K562 (cell line): ENCODE results near the gene BAD. TPM values are rescaled to one million over a fixed set of nuclear protein-coding genes. Genes with fewer than 3 reads are reported as not detected.

ENCODE experiments used
- CAMTA2 ChIP-seq: fragments of 250-450 bp; sonication (Bioruptor Pico); conservative IDR thresholded peaks from 2 replicates; pipeline ENCODE4 v1.5.1; 2022
- CBFB ChIP-seq: sonication (generic); formaldehyde crosslinking; IDR thresholded peaks from 2 replicates; pipeline ENCODE4 v1.4.0; 2020; ENCODE audit warnings: mild to moderate bottlenecking, missing genetic modification reagents
- CHCHD3 ChIP-seq: fragments of 250-450 bp; sonication (Bioruptor Pico); IDR thresholded peaks from 2 replicates; pipeline ENCODE4 v2.1.2; 2022; ENCODE audit warnings: mild to moderate bottlenecking
- DIDO1 ChIP-seq: fragments of 450-650 bp; IDR thresholded peaks from 2 replicates; pipeline ENCODE4 v1.6.1; 2016; ENCODE audit warnings: low read depth, missing biosample characterization, missing genetic modification characterization
- ESRRB ChIP-seq: fragments of 250-450 bp; sonication (Bioruptor Pico); IDR thresholded peaks from 2 replicates; pipeline ENCODE4 v1.5.0; 2020; ENCODE audit warnings: mild to moderate bottlenecking, moderate library complexity, borderline replicate concordance
- FOXK1 ChIP-seq: sonication (generic); formaldehyde crosslinking; IDR thresholded peaks from 2 replicates; pipeline ENCODE4 v1.8.0; 2022; ENCODE audit warnings: missing genetic modification reagents, mild to moderate bottlenecking, borderline replicate concordance
- GATA2 ChIP-seq: sonication (generic); formaldehyde crosslinking; IDR thresholded peaks from 2 replicates; pipeline ENCODE4 v1.4.0; 2020; ENCODE audit warnings: mild to moderate bottlenecking, missing genetic modification reagents
- HMG20B ChIP-seq: fragments of 250-450 bp; sonication (Bioruptor Pico); IDR thresholded peaks from 2 replicates; pipeline ENCODE4 v1.5.0; 2021; ENCODE audit warnings: mild to moderate bottlenecking
- HNRNPH1 ChIP-seq: fragments of 200-400 bp; formaldehyde crosslinking; optimal IDR thresholded peaks from 2 replicates; pipeline ENCODE3; 2017; ENCODE audit warnings: low read depth, mild to moderate bottlenecking, low read length, moderate library complexity
- TCF3 ChIP-seq: sonication (generic); formaldehyde crosslinking; IDR thresholded peaks from 2 replicates; pipeline ENCODE4 v1.4.0; 2020; ENCODE audit warnings: mild to moderate bottlenecking, missing genetic modification reagents
- U2AF2 ChIP-seq: fragments of 200-400 bp; formaldehyde crosslinking; optimal IDR thresholded peaks from 2 replicates; pipeline ENCODE3; 2017; ENCODE audit warnings: low read depth, mild to moderate bottlenecking, low read length
- ZC3H4 ChIP-seq: sonication (generic); formaldehyde crosslinking; IDR thresholded peaks from 2 replicates; pipeline ENCODE4 v1.9.0; 2021; ENCODE audit warnings: missing genetic modification reagents, borderline replicate concordance
- polyA plus RNA-seq, 8 experiments: library from polyadenylated mRNA; depleted of rRNA in 4 of 8; stranded (reverse) in 5 of 8; unstranded in 3 of 8; fragments of >200 nt; fragmentation: Nextera tagmentation in 2 of 8; fragmentation: Illumina TruSeq in 1 of 8; extraction: Ambion mirVana in 2 of 8; extraction: Trizol in 1 of 8; gene quantifications; 2 replicates each; pipeline versions ENCODE4 v1.2.1 to v1.2.3, GENCODE V29; 2011 to 2014; ENCODE audit warnings: inconsistent platforms in 1 of 8, missing spikeins in 1 of 8
- total RNA-seq, 7 experiments: library from RNA; depleted of rRNA in 6 of 7; stranded (reverse); fragments of >200 nt in 6 of 7; fragmentation: Illumina TruSeq in 2 of 7; extraction: Trizol in 2 of 7; gene quantifications; 2 replicates each; pipeline versions ENCODE4 v1.2.1 to v1.2.3, GENCODE V29; 2011 to 2021; ENCODE audit warnings: low replicate concordance in 1 of 7
- TF ChIP-seq, protein P1 (sequence below), 3 experiments: fragments of 200-800 bp in 1 of 3; fragments of 250-450 bp in 1 of 3; fragments of 450-650 bp in 1 of 3; sonication (Bioruptor Pico) in 1 of 3; sonication (Bioruptor generic) in 1 of 3; formaldehyde crosslinking in 1 of 3; IDR thresholded peaks; 2 replicates each; pipeline versions ENCODE4 v1.6.1 to v1.8.0; 2016 to 2022; ENCODE audit warnings: mild to moderate bottlenecking in 2 of 3, missing genetic modification characterization in 2 of 3, missing compliant biosample characterization in 1 of 3, moderate library complexity in 1 of 3
- TF ChIP-seq, protein P2 (sequence below): fragments of 450-650 bp; formaldehyde crosslinking; IDR thresholded peaks from 2 replicates; pipeline ENCODE4 v1.4.0; 2020; ENCODE audit warnings: mild to moderate bottlenecking, moderate library complexity
- TF ChIP-seq, protein P3 (sequence below): fragments of 250-450 bp; sonication (Bioruptor Pico); IDR thresholded peaks from 2 replicates; pipeline ENCODE4 v1.5.0; 2021; ENCODE audit warnings: mild to moderate bottlenecking, moderate library complexity
- TF ChIP-seq, protein P4 (sequence below), 2 experiments: fragments of 450-650 bp; IDR thresholded peaks; 2 replicates each; pipeline ENCODE4 v1.6.1; 2016

Gene BAD
- total and polyA plus RNA-seq, 9 of the 15 experiments (the other 6 are each of a cell fraction or from before 2014, with no cell fraction given) = 0.61 to 45.6 (median 11.8) TPM

DNA sequence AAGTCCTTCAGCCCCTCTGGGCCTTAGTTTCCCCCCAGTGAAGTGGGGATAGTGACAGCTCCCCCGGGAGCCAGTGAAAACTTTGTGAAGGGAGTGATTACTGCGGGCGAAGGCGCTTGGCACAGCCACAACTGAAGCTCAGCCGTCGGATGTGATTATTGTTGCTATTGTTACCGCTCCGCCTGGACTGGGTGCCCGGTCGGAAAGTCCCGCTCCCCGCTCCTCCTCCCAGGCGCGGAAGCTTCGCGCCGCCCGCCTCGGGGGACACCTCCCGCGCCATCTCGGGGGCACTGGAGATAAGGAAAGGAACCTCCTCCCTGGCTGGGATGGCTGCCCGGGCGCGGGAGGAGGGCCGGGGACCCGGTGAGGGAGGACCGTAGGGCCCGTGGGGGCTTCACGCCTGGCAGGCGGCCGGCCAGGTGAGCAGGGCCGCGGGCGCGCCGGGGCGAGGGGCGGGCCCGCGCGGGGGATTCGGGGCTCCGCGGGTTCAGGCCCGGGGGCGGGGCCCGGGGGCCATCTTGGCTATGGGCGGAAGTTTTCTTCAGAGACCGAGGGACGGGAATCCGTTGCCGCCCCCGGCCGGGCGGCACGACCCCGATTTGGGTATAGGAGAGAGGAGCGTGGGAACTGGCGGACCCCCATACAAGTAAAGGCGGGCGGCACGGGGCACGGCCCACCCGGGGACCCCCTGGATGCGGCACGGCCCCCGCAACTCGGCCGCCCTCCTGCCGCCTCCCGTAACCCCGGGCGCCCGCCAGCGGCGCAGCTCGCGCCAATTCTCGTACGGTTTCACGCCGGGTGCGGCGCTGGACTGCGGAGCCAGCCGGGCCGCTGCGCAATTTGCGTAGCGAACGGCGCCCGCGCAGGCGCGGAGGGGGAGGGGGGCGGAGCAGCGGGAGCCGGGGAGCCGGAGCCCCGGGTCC, 758 bp upstream of the BAD start, which contains the start of gene GPR137 (continued):
- no peak for TF ChIP-seq U2AF2
- no peak for TF ChIP-seq FOXK1 (CRISPR knock-in tag)
- no peak for TF ChIP-seq ESRRB
- TF ChIP-seq GATA2 = peak; percentile 34; the same call in 1 of the 2 replicates
- TF ChIP-seq ZC3H4 (CRISPR knock-in tag) = no peak; the same call in 1 of the 2 replicates
- TF ChIP-seq DIDO1 (tag) = peak; percentile 45; the same call in 1 of the 2 replicates
- TF ChIP-seq, protein P1, sequence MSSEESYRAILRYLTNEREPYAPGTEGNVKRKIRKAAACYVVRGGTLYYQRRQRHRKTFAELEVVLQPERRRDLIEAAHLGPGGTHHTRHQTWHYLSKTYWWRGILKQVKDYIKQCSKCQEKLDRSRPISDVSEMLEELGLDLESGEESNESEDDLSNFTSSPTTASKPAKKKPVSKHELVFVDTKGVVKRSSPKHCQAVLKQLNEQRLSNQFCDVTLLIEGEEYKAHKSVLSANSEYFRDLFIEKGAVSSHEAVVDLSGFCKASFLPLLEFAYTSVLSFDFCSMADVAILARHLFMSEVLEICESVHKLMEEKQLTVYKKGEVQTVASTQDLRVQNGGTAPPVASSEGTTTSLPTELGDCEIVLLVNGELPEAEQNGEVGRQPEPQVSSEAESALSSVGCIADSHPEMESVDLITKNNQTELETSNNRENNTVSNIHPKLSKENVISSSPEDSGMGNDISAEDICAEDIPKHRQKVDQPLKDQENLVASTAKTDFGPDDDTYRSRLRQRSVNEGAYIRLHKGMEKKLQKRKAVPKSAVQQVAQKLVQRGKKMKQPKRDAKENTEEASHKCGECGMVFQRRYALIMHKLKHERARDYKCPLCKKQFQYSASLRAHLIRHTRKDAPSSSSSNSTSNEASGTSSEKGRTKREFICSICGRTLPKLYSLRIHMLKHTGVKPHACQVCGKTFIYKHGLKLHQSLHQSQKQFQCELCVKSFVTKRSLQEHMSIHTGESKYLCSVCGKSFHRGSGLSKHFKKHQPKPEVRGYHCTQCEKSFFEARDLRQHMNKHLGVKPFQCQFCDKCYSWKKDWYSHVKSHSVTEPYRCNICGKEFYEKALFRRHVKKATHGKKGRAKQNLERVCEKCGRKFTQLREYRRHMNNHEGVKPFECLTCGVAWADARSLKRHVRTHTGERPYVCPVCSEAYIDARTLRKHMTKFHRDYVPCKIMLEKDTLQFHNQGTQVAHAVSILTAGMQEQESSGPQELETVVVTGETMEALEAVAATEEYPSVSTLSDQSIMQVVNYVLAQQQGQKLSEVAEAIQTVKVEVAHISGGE (CRISPR knock-in tag; IDR thresholded peaks at IDR 0.05) = peak in 2 of 3 experiments; percentile 43 to 89; a peak in 3 of 6 replicates
- no peak for TF ChIP-seq HMG20B (CRISPR knock-in tag)
- TF ChIP-seq CAMTA2 (CRISPR knock-in tag) = 0 out of 2 replicates have a peak, but pooled peaks have one; percentile 20
- TF ChIP-seq, protein P2, sequence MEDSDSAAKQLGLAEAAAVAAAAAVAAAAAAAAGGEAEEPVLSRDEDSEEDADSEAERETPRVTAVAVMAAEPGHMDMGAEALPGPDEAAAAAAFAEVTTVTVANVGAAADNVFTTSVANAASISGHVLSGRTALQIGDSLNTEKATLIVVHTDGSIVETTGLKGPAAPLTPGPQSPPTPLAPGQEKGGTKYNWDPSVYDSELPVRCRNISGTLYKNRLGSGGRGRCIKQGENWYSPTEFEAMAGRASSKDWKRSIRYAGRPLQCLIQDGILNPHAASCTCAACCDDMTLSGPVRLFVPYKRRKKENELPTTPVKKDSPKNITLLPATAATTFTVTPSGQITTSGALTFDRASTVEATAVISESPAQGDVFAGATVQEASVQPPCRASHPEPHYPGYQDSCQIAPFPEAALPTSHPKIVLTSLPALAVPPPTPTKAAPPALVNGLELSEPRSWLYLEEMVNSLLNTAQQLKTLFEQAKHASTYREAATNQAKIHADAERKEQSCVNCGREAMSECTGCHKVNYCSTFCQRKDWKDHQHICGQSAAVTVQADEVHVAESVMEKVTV = no peak
- 0 out of 2 replicates have a peak, but pooled peaks have one; percentile 33 for TF ChIP-seq CBFB
- TF ChIP-seq, protein P3, sequence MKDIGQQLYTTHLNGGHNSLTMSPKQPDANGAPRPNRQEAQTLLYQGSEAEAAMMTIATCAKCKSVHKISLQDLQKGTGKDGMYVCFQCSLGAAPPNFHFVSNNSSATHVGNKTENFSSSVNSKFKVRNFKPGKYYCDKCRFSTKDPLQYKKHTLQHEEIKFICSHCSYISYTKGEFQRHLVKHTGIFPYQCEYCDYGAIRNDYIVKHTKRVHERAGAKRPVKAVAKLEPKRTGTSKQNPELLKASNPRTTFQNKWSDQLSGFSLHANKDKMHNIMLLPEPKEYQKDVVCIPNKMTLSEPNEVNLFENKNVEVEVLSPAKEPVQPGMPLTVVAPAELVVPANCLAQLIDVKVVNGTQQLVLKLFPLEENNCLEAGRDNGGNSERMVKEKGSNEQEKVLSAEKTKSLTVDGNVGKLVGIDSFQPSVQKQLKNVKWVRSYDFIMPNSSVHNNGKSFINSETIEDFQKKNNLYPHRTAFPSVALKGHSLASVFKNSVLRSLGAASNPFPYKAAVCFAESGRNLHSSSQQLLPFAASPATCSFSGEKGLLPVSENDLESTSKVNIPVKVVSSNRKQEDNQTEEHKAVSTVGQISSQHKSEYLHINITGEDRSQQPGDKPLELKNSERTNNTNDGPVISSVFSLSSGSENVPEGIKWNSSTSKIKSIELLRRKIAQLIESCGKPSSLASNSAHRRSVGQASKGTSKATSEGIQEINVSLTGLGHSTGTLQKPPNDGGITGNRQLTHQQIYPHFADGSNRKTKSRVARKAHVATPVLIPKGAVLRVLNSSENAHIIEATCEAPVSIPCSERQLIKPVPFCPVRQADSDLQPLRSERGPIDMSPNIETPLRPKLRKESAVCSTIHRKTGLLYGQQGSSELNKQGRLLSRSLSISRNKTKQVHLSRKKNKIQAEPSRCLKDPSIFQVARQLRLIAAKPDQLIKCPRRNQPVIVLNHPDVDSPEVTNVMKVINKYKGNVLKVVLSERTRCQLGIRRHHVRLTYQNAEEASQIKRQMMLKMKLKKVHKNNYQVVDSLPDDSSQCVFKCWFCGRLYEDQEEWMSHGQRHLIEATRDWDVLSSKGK (CRISPR knock-in tag) = no peak
- 0 out of 2 replicates have a peak, but pooled peaks have one; percentile 14 for TF ChIP-seq TCF3 (CRISPR knock-in tag)
- TF ChIP-seq HNRNPH1 = peak; percentile 100
- TF ChIP-seq CHCHD3 (CRISPR knock-in tag) = no peak
- TF ChIP-seq, protein P4, sequence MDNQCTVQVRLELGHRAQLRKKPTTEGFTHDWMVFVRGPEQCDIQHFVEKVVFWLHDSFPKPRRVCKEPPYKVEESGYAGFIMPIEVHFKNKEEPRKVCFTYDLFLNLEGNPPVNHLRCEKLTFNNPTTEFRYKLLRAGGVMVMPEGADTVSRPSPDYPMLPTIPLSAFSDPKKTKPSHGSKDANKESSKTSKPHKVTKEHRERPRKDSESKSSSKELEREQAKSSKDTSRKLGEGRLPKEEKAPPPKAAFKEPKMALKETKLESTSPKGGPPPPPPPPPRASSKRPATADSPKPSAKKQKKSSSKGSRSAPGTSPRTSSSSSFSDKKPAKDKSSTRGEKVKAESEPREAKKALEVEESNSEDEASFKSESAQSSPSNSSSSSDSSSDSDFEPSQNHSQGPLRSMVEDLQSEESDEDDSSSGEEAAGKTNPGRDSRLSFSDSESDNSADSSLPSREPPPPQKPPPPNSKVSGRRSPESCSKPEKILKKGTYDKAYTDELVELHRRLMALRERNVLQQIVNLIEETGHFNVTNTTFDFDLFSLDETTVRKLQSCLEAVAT (IDR thresholded peaks at IDR 0.05) = no peak
